Fibroblast of lung (primary cell): Measurements from ENCODE around the gene TBC1D21. TPM values are rescaled to one million over a fixed set of nuclear protein-coding genes. Genes with fewer than 3 reads are reported as not detected.

Experiments
- DNase-seq, 2 donors: peaks; one replicate each; pipeline versions ENCODE4 v3.0.0 to v3.0.0-alpha.2; 2010; ENCODE audit warnings: low read depth in 2 of 2
- H2AFZ ChIP-seq: 2 replicates; pipeline ENCODE4 v1.5.1; 2012; ENCODE audit warnings: low read length, control low read depth, inconsistent platforms
- H3K27ac ChIP-seq: 2 replicates; pipeline ENCODE4 v1.5.1; 2011; ENCODE audit warnings: low read length, control low read depth; ENCODE audit not compliant: insufficient read depth
- H3K27me3 ChIP-seq: 2 replicates; pipeline ENCODE4 v1.5.1; 2011; ENCODE audit warnings: mild to moderate bottlenecking, low read length; ENCODE audit not compliant: control insufficient read depth, insufficient read depth
- H3K36me3 ChIP-seq: 2 replicates; pipeline ENCODE4 v1.5.1; 2011; ENCODE audit warnings: low read length; ENCODE audit not compliant: control insufficient read depth, insufficient read depth
- H3K4me1 ChIP-seq: 2 replicates; pipeline ENCODE4 v1.5.1; 2011; ENCODE audit warnings: low read length; ENCODE audit not compliant: control insufficient read depth, insufficient read depth; ENCODE audit errors: extremely low read depth
- H3K4me2 ChIP-seq: 2 replicates; pipeline ENCODE4 v1.5.1; 2011; ENCODE audit warnings: low read length, control low read depth; ENCODE audit not compliant: insufficient read depth; ENCODE audit errors: extremely low read depth
- H3K4me3 ChIP-seq, 4 experiments: fragments of 200-600 bp in 1 of 4; sonication (generic) in 1 of 4; replicated peaks in 1 of 4; 2 replicates each; pipeline ENCODE4 v1.5.1; 2011 to 2016; ENCODE audit warnings: low read length in 4 of 4, low read depth in 3 of 4, mild to moderate bottlenecking in 3 of 4, control low read depth in 2 of 4, inconsistent platforms in 1 of 4, mixed read lengths in 1 of 4; ENCODE audit not compliant: insufficient read depth in 1 of 4; ENCODE audit errors: control extremely low read depth in 1 of 4
- H3K79me2 ChIP-seq: 2 replicates; pipeline ENCODE4 v1.5.1; 2012; ENCODE audit warnings: mild to moderate bottlenecking, low read length, inconsistent platforms; ENCODE audit not compliant: control insufficient read depth, insufficient read depth
- H3K9ac ChIP-seq: 2 replicates; pipeline ENCODE4 v1.5.1; 2011; ENCODE audit warnings: mild to moderate bottlenecking, low read length, control low read depth; ENCODE audit not compliant: insufficient read depth
- H3K9me3 ChIP-seq: 2 replicates; pipeline ENCODE4 v1.5.1; 2012; ENCODE audit warnings: low read depth, low read length; ENCODE audit not compliant: control insufficient read depth, insufficient read depth
- H4K20me1 ChIP-seq: 2 replicates; pipeline ENCODE4 v1.5.1; 2011; ENCODE audit warnings: low read length; ENCODE audit not compliant: control insufficient read depth, insufficient read depth; ENCODE audit errors: extremely low read depth
- CTCF ChIP-seq, 2 donors: IDR thresholded peaks in 1 of 2; conservative IDR thresholded peaks in 1 of 2; 1 replicate in 1 of 2; 2 replicates in 1 of 2; pipeline ENCODE4 v1.5.1; 2011 to 2012; ENCODE audit warnings: low read length in 2 of 2, control low read depth in 1 of 2, inconsistent platforms in 1 of 2, low read depth in 1 of 2, mild to moderate bottlenecking in 1 of 2
- EZH2 ChIP-seq: IDR thresholded peaks from 2 replicates; pipeline ENCODE4 v1.5.1; 2012; ENCODE audit warnings: low read length, control low read depth, mild to moderate bottlenecking; ENCODE audit errors: missing control alignments
- polyA plus RNA-seq, 2 donors: library from polyadenylated mRNA; depleted of rRNA in 1 of 2; stranded (reverse) in 1 of 2; unstranded in 1 of 2; fragments of >200 nt; gene quantifications; 2 replicates each; pipeline ENCODE4 v1.2.1, GENCODE V29; 2011 to 2012; ENCODE audit warnings: missing spikeins in 1 of 2
- total RNA-seq: library from RNA; depleted of rRNA; stranded (reverse); fragments of >200 nt; gene quantifications from 2 replicates; pipeline ENCODE4 v1.2.1, GENCODE V29; 2014

The TBC1D21 gene
- total and polyA plus RNA-seq, 2 donors (not counting 1 experiment from before 2014, with no cell fraction given), result not detected

DNA sequence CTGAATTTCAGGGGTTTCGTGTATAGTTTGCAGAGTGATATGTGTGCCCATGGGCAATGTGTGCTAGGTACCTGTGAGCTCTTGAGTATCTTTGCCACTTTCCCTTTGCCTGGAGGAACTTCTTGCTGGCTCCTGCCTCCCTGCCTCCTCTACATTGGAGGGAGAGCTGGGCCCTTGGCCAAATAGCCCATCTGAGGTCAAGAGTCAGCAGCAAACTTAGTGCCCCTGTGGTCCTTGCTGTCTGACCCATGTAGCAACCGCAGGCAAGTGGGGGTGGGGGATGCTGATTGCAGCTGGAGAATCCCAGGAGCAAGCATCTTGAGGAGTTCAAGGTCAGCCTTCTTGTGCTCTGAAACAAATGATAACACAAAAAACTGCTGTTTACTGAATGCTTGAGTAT, 5.4 kb upstream of the TBC1D21 start:
- Histone ChIP-seq H3K27ac (no peak overlapping the region), H3K9ac (no peak overlapping the region), H3K27me3 (peaks cover 40% of the 10 kb centered on the region), H3K4me3 (no peak overlapping the region), H3K36me3 (no peaks in the 10 kb centered on the region), H3K4me1 (no peaks in the 10 kb centered on the region), H3K4me2 (no peak overlapping the region), H4K20me1 (no peaks in the 10 kb centered on the region), H3K9me3 (no peaks in the 10 kb centered on the region), H3K79me2 (no peaks in the 10 kb centered on the region), H2AFZ (no peak overlapping the region)
- no peak for TF ChIP-seq EZH2
- no peak for TF ChIP-seq CTCF (conservative IDR thresholded peaks at IDR 0.05 in 1 of 2, IDR thresholded peaks at IDR 0.05 in 1 of 2; ENCODE audit: low read depth in 1 of 2, low read length in 2 of 2)
- DNase-seq, result no peak

GRCh38 chr15:73869216-73869995, 4.0 kb upstream of the TBC1D21 start:
- no peak for DNase-seq
- no peaks in the 10 kb centered on the region for H3K79me2 ChIP-seq
- no peak overlapping the region for H3K9ac ChIP-seq
- H3K27ac ChIP-seq, result no peak overlapping the region
- H3K4me2 ChIP-seq, result no peak overlapping the region
- H4K20me1 ChIP-seq, result no peaks in the 10 kb centered on the region
- H3K27me3 ChIP-seq, result peaks cover 41% of the 10 kb centered on the region
- TF ChIP-seq CTCF (conservative IDR thresholded peaks at IDR 0.05 in 1 of 2, IDR thresholded peaks at IDR 0.05 in 1 of 2; ENCODE audit: low read depth in 1 of 2, low read length in 2 of 2) (no peak), EZH2 (no peak)
- H3K9me3 ChIP-seq, result no peaks in the 10 kb centered on the region
- H3K4me1 ChIP-seq, result no peaks in the 10 kb centered on the region
- no peak overlapping the region for H3K4me3 ChIP-seq
- H3K36me3 ChIP-seq, result no peaks in the 10 kb centered on the region
- H2AFZ ChIP-seq, result no peak overlapping the region

- H3K9me3 ChIP-seq, result no peaks in the 10 kb centered on the region
- H3K27me3 ChIP-seq, result peaks cover 37% of the 10 kb centered on the region
- H3K4me1 ChIP-seq, result no peaks in the 10 kb centered on the region
- H3K4me3 ChIP-seq, result no peak overlapping the region
- H3K4me2 ChIP-seq, result no peak overlapping the region
- H3K27ac ChIP-seq, result no peak overlapping the region
- no peaks in the 10 kb centered on the region for H3K36me3 ChIP-seq
- peak in 1 of 2 donors; percentile 66 for DNase-seq
- no peaks in the 10 kb centered on the region for H3K79me2 ChIP-seq
- H2AFZ ChIP-seq, result no peak overlapping the region
- no peaks in the 10 kb centered on the region for H4K20me1 ChIP-seq
- no peak for TF ChIP-seq EZH2
- TF ChIP-seq CTCF (conservative IDR thresholded peaks at IDR 0.05 in 1 of 2, IDR thresholded peaks at IDR 0.05 in 1 of 2; ENCODE audit: low read depth in 1 of 2, low read length in 2 of 2), result no peak
- no peak overlapping the region for H3K9ac ChIP-seq
Observed at GRCh38 chr15:73870700-73871408, 2.5 kb upstream of the TBC1D21 start.
